GM19452 (cell line): Measurements from ENCODE around the gene DHDDS.
A peak's percentile ranks its signal among the peaks of the same experiment; 100 is the strongest.
"Not testable (repeated sequence)": the region's sequence is repeated elsewhere in the genome, so short reads cannot be mapped to it uniquely, and the experiment has no call there.

Source experiments
- ATAC-seq: cut with Tn5 transposase; IDR thresholded peaks from one replicate; pipeline ENCODE4 v1.9.1; 2021; ENCODE audit not compliant: unreplicated experiment

Gene DHDDS

GRCh38 chr1:26474818-26475217 lies 42.7 kb downstream of the DHDDS start:
- no peak for ATAC-seq

GRCh38 chr1:26475989-26476388 lies 43.9 kb downstream of the DHDDS start:
- no peak for ATAC-seq

GRCh38 chr1:26476958-26477357 lies 44.8 kb downstream of the DHDDS start:
- ATAC-seq = no peak

GRCh38 chr1:26477446-26478152 lies 45.5 kb downstream of the DHDDS start:
- no peak for ATAC-seq

- ATAC-seq = no peak
Measured at GRCh38 chr1:26478159-26478558, 46.0 kb downstream of the DHDDS start.

GRCh38 chr1:26478988-26479387 lies 46.9 kb downstream of the DHDDS start:
- ATAC-seq = no peak

- ATAC-seq = no peak
Measured at GRCh38 chr1:26482921-26483320, 50.8 kb downstream of the DHDDS start.

GRCh38 chr1:26483980-26484379 lies 51.9 kb downstream of the DHDDS start:
- ATAC-seq = no peak

- no peak for ATAC-seq
Measured at GRCh38 chr1:26490155-26490554, 58.0 kb downstream of the DHDDS start.

- no peak for ATAC-seq
Measured at GRCh38 chr1:26493267-26493666, 61.1 kb downstream of the DHDDS start.

- no peak for ATAC-seq
Measured at GRCh38 chr1:26493938-26494337, 61.8 kb downstream of the DHDDS start.

GRCh38 chr1:26496861-26497260 lies 64.7 kb downstream of the DHDDS start:
- no peak for ATAC-seq

- ATAC-seq = no peak
Measured at GRCh38 chr1:26498894-26499293, 66.8 kb downstream of the DHDDS start.

GRCh38 chr1:26500488-26501175 lies 68.5 kb downstream of the DHDDS start:
- ATAC-seq = peak; percentile 61

GRCh38 chr1:26510711-26511110 lies 78.6 kb downstream of the DHDDS start:
- ATAC-seq = not testable (repeated sequence)

- ATAC-seq = not testable (repeated sequence)
Measured at GRCh38 chr1:26515836-26516235, 83.7 kb downstream of the DHDDS start.

GRCh38 chr1:26516987-26517765 lies 85.1 kb downstream of the DHDDS start:
- no peak for ATAC-seq

- ATAC-seq = no peak
Measured at GRCh38 chr1:26517766-26518049, 85.6 kb downstream of the DHDDS start.

GRCh38 chr1:26518355-26518754 lies 86.2 kb downstream of the DHDDS start:
- no peak for ATAC-seq

- ATAC-seq = no peak
Measured at GRCh38 chr1:26520339-26520738, 88.2 kb downstream of the DHDDS start.
